ENCODE measurements around the gene ARMC5.
"Not testable (repeated sequence)": the region's sequence is repeated elsewhere in the genome, so short reads cannot be mapped to it uniquely, and the experiment has no call there.

The ARMC5 gene

GRCh38 chr16:31477220-31478216, 18.2 kb downstream of the ARMC5 start:
- Histone ChIP-seq H3K4me3 (ENCODE audit: low read depth in 1 of 2, low read length in 2 of 2) (peak overlapping the region; percentile 62 to 78), H3K4me1 (ENCODE audit: control insufficient read depth in 1 of 2, insufficient read depth in 2 of 2, low read length in 2 of 2) (peaks cover 18 to 57% of the 10 kb centered on the region in 2 donors)

GRCh38 chr16:31478956-31479355, 19.7 kb downstream of the ARMC5 start:
- Histone ChIP-seq H3K27ac (ENCODE audit: low read depth, low read length) (no peak overlapping the region), H3K4me3 (ENCODE audit: low read depth in 1 of 2, low read length in 2 of 2) (no peak overlapping the region), H3K27me3 (ENCODE audit: control insufficient read depth in 1 of 2, insufficient read depth in 2 of 2, low read length in 2 of 2) (no peaks in the 10 kb centered on the region), H3K9me3 (ENCODE audit: control insufficient read depth in 1 of 2, low read length in 2 of 2) (no peaks in the 10 kb centered on the region), H3K9ac (ENCODE audit: low read depth in 1 of 2, low read length in 2 of 2) (no peak overlapping the region), H3K36me3 (ENCODE audit: control insufficient read depth in 1 of 2, insufficient read depth in 2 of 2, low read length in 2 of 2) (peaks cover 0 to 6% of the 10 kb centered on the region in 2 donors), H3K4me1 (ENCODE audit: control insufficient read depth in 1 of 2, insufficient read depth in 2 of 2, low read length in 2 of 2) (peaks cover 18 to 49% of the 10 kb centered on the region in 2 donors)

More at GRCh38 chr16:31477220-31478216, 18.2 kb downstream of the ARMC5 start:
- H3K27ac ChIP-seq (ENCODE audit: low read depth, low read length) = peak overlapping the region; percentile 94
- H3K27me3 ChIP-seq (ENCODE audit: control insufficient read depth in 1 of 2, insufficient read depth in 2 of 2, low read length in 2 of 2) = no peaks in the 10 kb centered on the region
- H3K9me3 ChIP-seq (ENCODE audit: control insufficient read depth in 1 of 2, low read length in 2 of 2) = no peaks in the 10 kb centered on the region
- peak overlapping the region; percentile 64 to 73 for H3K9ac ChIP-seq (ENCODE audit: low read depth in 1 of 2, low read length in 2 of 2)
- peaks cover 0 to 6% of the 10 kb centered on the region in 2 donors for H3K36me3 ChIP-seq (ENCODE audit: control insufficient read depth in 1 of 2, insufficient read depth in 2 of 2, low read length in 2 of 2)

- no peak overlapping the region for H3K27ac ChIP-seq (ENCODE audit: low read depth, low read length)
- H3K27me3 ChIP-seq (ENCODE audit: control insufficient read depth in 1 of 2, insufficient read depth in 2 of 2, low read length in 2 of 2) = no peaks in the 10 kb centered on the region
- H3K4me3 ChIP-seq (ENCODE audit: low read depth in 1 of 2, low read length in 2 of 2) = no peak overlapping the region
- no peaks in the 10 kb centered on the region for H3K9me3 ChIP-seq (ENCODE audit: control insufficient read depth in 1 of 2, low read length in 2 of 2)
- H3K9ac ChIP-seq (ENCODE audit: low read depth in 1 of 2, low read length in 2 of 2) = no peak overlapping the region
- peaks cover 23 to 46% of the 10 kb centered on the region in 2 donors for H3K4me1 ChIP-seq (ENCODE audit: control insufficient read depth in 1 of 2, insufficient read depth in 2 of 2, low read length in 2 of 2)
- peaks cover 0 to 3% of the 10 kb centered on the region in 2 donors for H3K36me3 ChIP-seq (ENCODE audit: control insufficient read depth in 1 of 2, insufficient read depth in 2 of 2, low read length in 2 of 2)
Observed at GRCh38 chr16:31479751-31480150, 20.4 kb downstream of the ARMC5 start.

GRCh38 chr16:31480851-31481536, 21.7 kb downstream of the ARMC5 start:
- no peaks in the 10 kb centered on the region for H3K27me3 ChIP-seq (ENCODE audit: control insufficient read depth in 1 of 2, insufficient read depth in 2 of 2, low read length in 2 of 2)

GRCh38 chr16:31483081-31483480, 23.8 kb downstream of the ARMC5 start, which contains the start of gene SLC5A2:
Gene SLC5A2 (plus strand): TSS chr16:31483123. CDS start chr16:31483137, 14 bp downstream.
- Histone ChIP-seq H3K27ac (ENCODE audit: low read depth, low read length) (no peak within 1 kb of the TSS), H3K9ac (ENCODE audit: low read depth in 1 of 2, low read length in 2 of 2) (no peak within 1 kb of the TSS), H3K27me3 (ENCODE audit: control insufficient read depth in 1 of 2, insufficient read depth in 2 of 2, low read length in 2 of 2) (no peaks in the 10 kb centered on the region), H3K9me3 (ENCODE audit: control insufficient read depth in 1 of 2, low read length in 2 of 2) (no peaks in the 10 kb centered on the region), H3K4me1 (ENCODE audit: control insufficient read depth in 1 of 2, insufficient read depth in 2 of 2, low read length in 2 of 2) (peaks cover 23 to 38% of the 10 kb centered on the region in 2 donors), H3K36me3 (ENCODE audit: control insufficient read depth in 1 of 2, insufficient read depth in 2 of 2, low read length in 2 of 2) (no peaks in the 10 kb centered on the region), H3K4me3 (ENCODE audit: low read depth in 1 of 2, low read length in 2 of 2) (no peak within 1 kb of the TSS)

More at GRCh38 chr16:31480851-31481536, 21.7 kb downstream of the ARMC5 start:
- peaks cover 27 to 38% of the 10 kb centered on the region in 2 donors for H3K4me1 ChIP-seq (ENCODE audit: control insufficient read depth in 1 of 2, insufficient read depth in 2 of 2, low read length in 2 of 2)
- H3K4me3 ChIP-seq (ENCODE audit: low read depth in 1 of 2, low read length in 2 of 2) = no peak overlapping the region
- H3K9ac ChIP-seq (ENCODE audit: low read depth in 1 of 2, low read length in 2 of 2) = no peak overlapping the region
- no peaks in the 10 kb centered on the region for H3K9me3 ChIP-seq (ENCODE audit: control insufficient read depth in 1 of 2, low read length in 2 of 2)
- H3K27ac ChIP-seq (ENCODE audit: low read depth, low read length) = no peak overlapping the region
- no peaks in the 10 kb centered on the region for H3K36me3 ChIP-seq (ENCODE audit: control insufficient read depth in 1 of 2, insufficient read depth in 2 of 2, low read length in 2 of 2)

- not testable (repeated sequence) for H3K9me3 ChIP-seq (ENCODE audit: control insufficient read depth in 1 of 2, low read length in 2 of 2); H3K36me3 ChIP-seq (ENCODE audit: control insufficient read depth in 1 of 2, insufficient read depth in 2 of 2, low read length in 2 of 2); H3K27me3 ChIP-seq (ENCODE audit: control insufficient read depth in 1 of 2, insufficient read depth in 2 of 2, low read length in 2 of 2); H3K9ac ChIP-seq (ENCODE audit: low read depth in 1 of 2, low read length in 2 of 2); H3K4me3 ChIP-seq (ENCODE audit: low read depth in 1 of 2, low read length in 2 of 2); H3K27ac ChIP-seq (ENCODE audit: low read depth, low read length)
- H3K4me1 ChIP-seq (ENCODE audit: control insufficient read depth in 1 of 2, insufficient read depth in 2 of 2, low read length in 2 of 2) = peaks cover 27 to 38% of the 10 kb centered on the region in 2 donors
Observed at GRCh38 chr16:31484048-31484447, 24.7 kb downstream of the ARMC5 start.

- no peak overlapping the region for H3K27ac ChIP-seq (ENCODE audit: low read depth, low read length)
- H3K4me1 ChIP-seq (ENCODE audit: control insufficient read depth in 1 of 2, insufficient read depth in 2 of 2, low read length in 2 of 2) = peaks cover 25 to 32% of the 10 kb centered on the region in 2 donors
- H3K27me3 ChIP-seq (ENCODE audit: control insufficient read depth in 1 of 2, insufficient read depth in 2 of 2, low read length in 2 of 2) = no peaks in the 10 kb centered on the region
- H3K9me3 ChIP-seq (ENCODE audit: control insufficient read depth in 1 of 2, low read length in 2 of 2) = no peaks in the 10 kb centered on the region
- no peaks in the 10 kb centered on the region for H3K36me3 ChIP-seq (ENCODE audit: control insufficient read depth in 1 of 2, insufficient read depth in 2 of 2, low read length in 2 of 2)
- H3K4me3 ChIP-seq (ENCODE audit: low read depth in 1 of 2, low read length in 2 of 2) = no peak overlapping the region
- no peak overlapping the region for H3K9ac ChIP-seq (ENCODE audit: low read depth in 1 of 2, low read length in 2 of 2)
Observed at GRCh38 chr16:31484491-31485171, 25.3 kb downstream of the ARMC5 start.

GRCh38 chr16:31485571-31485970, 26.3 kb downstream of the ARMC5 start:
- H3K27ac ChIP-seq (ENCODE audit: low read depth, low read length) = no peak overlapping the region
- H3K9ac ChIP-seq (ENCODE audit: low read depth in 1 of 2, low read length in 2 of 2) = no peak overlapping the region
- no peak overlapping the region for H3K4me3 ChIP-seq (ENCODE audit: low read depth in 1 of 2, low read length in 2 of 2)
- no peaks in the 10 kb centered on the region for H3K9me3 ChIP-seq (ENCODE audit: control insufficient read depth in 1 of 2, low read length in 2 of 2)
- peaks cover 0 to 7% of the 10 kb centered on the region in 2 donors for H3K36me3 ChIP-seq (ENCODE audit: control insufficient read depth in 1 of 2, insufficient read depth in 2 of 2, low read length in 2 of 2)
- peaks cover 21 to 26% of the 10 kb centered on the region in 2 donors for H3K4me1 ChIP-seq (ENCODE audit: control insufficient read depth in 1 of 2, insufficient read depth in 2 of 2, low read length in 2 of 2)
- H3K27me3 ChIP-seq (ENCODE audit: control insufficient read depth in 1 of 2, insufficient read depth in 2 of 2, low read length in 2 of 2) = no peaks in the 10 kb centered on the region

- Histone ChIP-seq H3K27me3 (ENCODE audit: control insufficient read depth in 1 of 2, insufficient read depth in 2 of 2, low read length in 2 of 2) (no peaks in the 10 kb centered on the region), H3K4me3 (ENCODE audit: low read depth in 1 of 2, low read length in 2 of 2) (no peak overlapping the region), H3K4me1 (ENCODE audit: control insufficient read depth in 1 of 2, insufficient read depth in 2 of 2, low read length in 2 of 2) (peaks cover 17 to 21% of the 10 kb centered on the region in 2 donors), H3K27ac (ENCODE audit: low read depth, low read length) (no peak overlapping the region), H3K9ac (ENCODE audit: low read depth in 1 of 2, low read length in 2 of 2) (no peak overlapping the region), H3K9me3 (ENCODE audit: control insufficient read depth in 1 of 2, low read length in 2 of 2) (no peaks in the 10 kb centered on the region), H3K36me3 (ENCODE audit: control insufficient read depth in 1 of 2, insufficient read depth in 2 of 2, low read length in 2 of 2) (peaks cover 0 to 10% of the 10 kb centered on the region in 2 donors)
Observed at GRCh38 chr16:31486045-31486444, 26.7 kb downstream of the ARMC5 start.

Data from duodenal mucosa (tissue), 2 donors.